Mesenchymal stem cell (in vitro differentiated cells and primary cell): ENCODE measurements around the gene ADCYAP1.

ENCODE experiments used
- DNase-seq: peaks from one replicate; pipeline ENCODE4 v3.0.0-alpha.2; 2013
- H2AFZ ChIP-seq: one replicate; pipeline ENCODE4 v1.6.1; 2013; ENCODE audit warnings: low read depth, mild to moderate bottlenecking, control low read depth, inconsistent platforms, low read length, moderate library complexity
- H2AK5ac ChIP-seq: 2 replicates; pipeline ENCODE4 v1.6.1; 2013; ENCODE audit warnings: low read length, moderate library complexity, mild to moderate bottlenecking, inconsistent platforms; ENCODE audit not compliant: severe bottlenecking
- H2BK120ac ChIP-seq: one replicate; pipeline ENCODE4 v1.6.1; 2013; ENCODE audit warnings: low read depth, mild to moderate bottlenecking, inconsistent platforms, low read length, moderate library complexity
- H2BK12ac ChIP-seq, 2 experiments: one replicate each; pipeline ENCODE4 v1.6.1; 2013; ENCODE audit warnings: inconsistent platforms in 2 of 2, low read length in 2 of 2, mild to moderate bottlenecking in 2 of 2, moderate library complexity in 2 of 2, control low read depth in 1 of 2
- H2BK15ac ChIP-seq: one replicate; pipeline ENCODE4 v1.6.1; 2013; ENCODE audit warnings: mild to moderate bottlenecking, low read depth, inconsistent platforms; ENCODE audit not compliant: poor library complexity, severe bottlenecking
- H2BK5ac ChIP-seq: 2 replicates; pipeline ENCODE4 v1.6.1; 2013; ENCODE audit warnings: low read depth, mild to moderate bottlenecking, low read length, control low read depth, inconsistent platforms; ENCODE audit not compliant: poor library complexity, severe bottlenecking
- H3K14ac ChIP-seq, 2 experiments: one replicate each; pipeline ENCODE4 v1.6.1; 2013; ENCODE audit warnings: inconsistent platforms in 2 of 2, low read length in 2 of 2, control low read depth in 1 of 2, mild to moderate bottlenecking in 1 of 2, moderate library complexity in 1 of 2
- H3K18ac ChIP-seq, 2 experiments: one replicate each; pipeline ENCODE4 v1.6.1; 2013; ENCODE audit warnings: inconsistent platforms in 2 of 2, low read length in 2 of 2, control low read depth in 1 of 2, low read depth in 1 of 2, mild to moderate bottlenecking in 1 of 2
- H3K23ac ChIP-seq, 2 experiments: one replicate each; pipeline ENCODE4 v1.6.1; 2013; ENCODE audit warnings: inconsistent platforms in 2 of 2, low read length in 2 of 2, mild to moderate bottlenecking in 2 of 2, moderate library complexity in 2 of 2, control low read depth in 1 of 2
- H3K27ac ChIP-seq: 2 replicates; pipeline ENCODE4 v1.5.1; 2013; ENCODE audit warnings: mild to moderate bottlenecking, moderate library complexity, low read length, control low read depth, inconsistent platforms; ENCODE audit not compliant: poor library complexity, severe bottlenecking
- H3K27me3 ChIP-seq, 2 experiments: 2 replicates each; pipeline versions ENCODE4 v1.6.1 to v1.7.0; 2013; ENCODE audit warnings: low read length in 2 of 2, mild to moderate bottlenecking in 2 of 2, moderate library complexity in 2 of 2, control low read depth in 1 of 2, inconsistent platforms in 1 of 2; ENCODE audit not compliant: control insufficient read depth in 1 of 2, insufficient read depth in 1 of 2
- H3K36me3 ChIP-seq, 2 experiments: 2 replicates each; pipeline versions ENCODE4 v1.6.1 to v1.7.0; 2013; ENCODE audit warnings: low read length in 2 of 2, control low read depth in 1 of 2, inconsistent platforms in 1 of 2, low read depth in 1 of 2, mild to moderate bottlenecking in 1 of 2; ENCODE audit not compliant: insufficient read depth in 2 of 2, control insufficient read depth in 1 of 2
- H3K4ac ChIP-seq, 2 experiments: one replicate each; pipeline ENCODE4 v1.6.1; 2013; ENCODE audit warnings: inconsistent platforms in 2 of 2, low read length in 2 of 2, mild to moderate bottlenecking in 2 of 2, moderate library complexity in 2 of 2, control low read depth in 1 of 2, low read depth in 1 of 2
- H3K4me1 ChIP-seq: 2 replicates; pipeline ENCODE4 v1.6.1; 2013; ENCODE audit warnings: low read depth, low read length, control low read depth; ENCODE audit not compliant: control insufficient read depth, insufficient read depth
- H3K4me2 ChIP-seq: 2 replicates; pipeline ENCODE4 v1.6.1; 2013; ENCODE audit warnings: low read length, mild to moderate bottlenecking, inconsistent platforms; ENCODE audit not compliant: poor library complexity, severe bottlenecking
- H3K4me3 ChIP-seq, 2 experiments: 2 replicates each; pipeline versions ENCODE4 v1.5.1 to v1.7.0; 2013; ENCODE audit warnings: low read length in 2 of 2, mild to moderate bottlenecking in 2 of 2, control low read depth in 1 of 2, low read depth in 1 of 2; ENCODE audit not compliant: insufficient read depth in 1 of 2
- H3K79me1 ChIP-seq: replicated peaks from 2 replicates; pipeline ENCODE4 v1.6.1; 2013; ENCODE audit warnings: mild to moderate bottlenecking, control low read depth, low read length, inconsistent platforms; ENCODE audit not compliant: poor library complexity, severe bottlenecking
- H3K9ac ChIP-seq: 2 replicates; pipeline ENCODE4 v1.7.0; 2013; ENCODE audit warnings: mild to moderate bottlenecking, low read length, moderate library complexity
- H3K9me3 ChIP-seq: 2 replicates; pipeline ENCODE4 v1.7.0; 2013; ENCODE audit warnings: mild to moderate bottlenecking, low read length; ENCODE audit not compliant: control insufficient read depth
- H4K8ac ChIP-seq: one replicate; pipeline ENCODE4 v1.6.1; 2013; ENCODE audit warnings: inconsistent platforms, mild to moderate bottlenecking, low read length, moderate library complexity
- H4K91ac ChIP-seq: one replicate; pipeline ENCODE4 v1.6.1; 2013; ENCODE audit warnings: mild to moderate bottlenecking, low read length, inconsistent platforms
- WGBS: methylation state at CpG from one replicate; pipeline ENCODE4 v1.1.7; 2013; ENCODE audit warnings: mixed read lengths; 5-methylcytosine and 5-hydroxymethylcytosine counted together

ADCYAP1 gene

DNA sequence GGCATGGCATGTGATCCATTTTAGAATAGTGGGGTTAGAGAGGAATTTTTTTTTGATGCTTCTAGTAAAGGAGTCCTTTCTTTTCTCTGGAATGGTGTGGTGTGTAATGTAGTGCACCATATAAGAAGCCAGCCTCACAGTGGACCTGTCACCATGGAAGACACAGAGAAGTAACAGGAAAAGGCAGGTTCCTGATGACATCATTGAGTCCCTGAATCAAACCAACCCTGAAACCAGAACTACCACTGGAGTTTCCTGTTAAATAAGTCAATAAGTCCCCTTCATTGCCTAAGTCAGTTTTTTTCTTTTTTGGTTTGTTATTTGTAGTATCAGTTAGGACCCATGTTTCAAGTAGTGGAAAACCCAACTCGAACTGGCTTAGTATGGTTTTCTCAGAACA lies 11.9 kb downstream of the ADCYAP1 start:
- Histone ChIP-seq H3K4me2 (no peak overlapping the region), H3K9me3 (no peaks in the 10 kb centered on the region), H3K4ac (no peak overlapping the region), H2BK120ac (no peak overlapping the region), H2BK15ac (no peak overlapping the region), H2BK5ac (no peak overlapping the region), H3K4me3 (no peak overlapping the region), H4K91ac (no peak overlapping the region), H2AFZ (no peak overlapping the region), H3K4me1 (no peaks in the 10 kb centered on the region), H3K27me3 (peaks cover 24 to 53% of the 10 kb centered on the region in 2 experiments), H3K36me3 (no peaks in the 10 kb centered on the region), H2AK5ac (no peak overlapping the region), H2BK12ac (no peak overlapping the region), H3K18ac (no peak overlapping the region), H3K9ac (no peak overlapping the region), H3K27ac (no peak overlapping the region), H3K23ac (no peak overlapping the region), H3K14ac (no peak overlapping the region), H4K8ac (no peak overlapping the region), H3K79me1 (no peaks in the 10 kb centered on the region)
- DNase-seq = no peak
- WGBS = 47% methylated on average over 1 of the region's 1 CpG

DNA sequence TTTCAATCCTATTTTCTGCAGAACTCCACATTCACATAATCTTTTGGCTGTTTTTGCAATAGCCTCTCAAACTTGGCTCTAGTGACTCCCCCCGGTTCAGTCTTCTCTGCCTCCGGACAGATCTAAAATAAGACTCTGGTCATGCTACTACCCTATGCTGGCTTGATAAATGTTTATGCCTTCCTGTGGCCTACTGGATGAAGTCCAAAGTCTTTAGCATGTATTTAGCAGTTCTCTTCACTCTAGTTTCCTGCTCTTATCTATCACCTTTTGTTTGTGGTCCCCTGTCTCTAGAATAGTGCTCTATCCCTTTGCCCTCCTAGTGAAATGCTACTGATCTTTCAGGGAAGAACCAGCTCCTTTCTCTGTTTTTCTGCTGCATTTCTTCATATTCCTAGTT lies 14.4 kb downstream of the ADCYAP1 start:
- H4K8ac ChIP-seq = no peak overlapping the region

GRCh38 chr18:923144-923866 lies 18.6 kb downstream of the ADCYAP1 start:
- Histone ChIP-seq H3K18ac (no peak overlapping the region), H3K9ac (no peak overlapping the region), H2AFZ (no peak overlapping the region), H3K4me2 (no peak overlapping the region), H4K8ac (no peak overlapping the region), H3K27ac (no peak overlapping the region), H3K4me3 (no peak overlapping the region), H2BK5ac (no peak overlapping the region), H3K14ac (no peak overlapping the region), H3K4me1 (no peaks in the 10 kb centered on the region), H3K4ac (no peak overlapping the region), H3K23ac (no peak overlapping the region), H2AK5ac (no peak overlapping the region), H3K36me3 (no peaks in the 10 kb centered on the region), H2BK15ac (no peak overlapping the region), H3K9me3 (no peaks in the 10 kb centered on the region), H3K27me3 (peaks cover 6 to 60% of the 10 kb centered on the region in 2 experiments), H2BK120ac (no peak overlapping the region), H4K91ac (no peak overlapping the region), H3K79me1 (no peaks in the 10 kb centered on the region), H2BK12ac (no peak overlapping the region)
- no peak for DNase-seq
- WGBS = 67% methylated on average over 5 of the region's 6 CpGs

More for the DNA sequence above, 14.4 kb downstream of the ADCYAP1 start:
- Histone ChIP-seq H3K79me1 (no peaks in the 10 kb centered on the region), H3K14ac (no peak overlapping the region), H3K18ac (no peak overlapping the region), H2BK15ac (no peak overlapping the region), H2BK12ac (no peak overlapping the region), H2AK5ac (no peak overlapping the region), H3K23ac (no peak overlapping the region), H3K4me2 (no peak overlapping the region), H3K27me3 (peaks cover 19 to 54% of the 10 kb centered on the region in 2 experiments), H3K4me3 (no peak overlapping the region), H3K9me3 (no peaks in the 10 kb centered on the region), H2BK120ac (no peak overlapping the region), H3K4ac (no peak overlapping the region), H3K4me1 (no peaks in the 10 kb centered on the region), H4K91ac (no peak overlapping the region), H2AFZ (no peak overlapping the region), H2BK5ac (no peak overlapping the region), H3K27ac (no peak overlapping the region), H3K9ac (no peak overlapping the region), H3K36me3 (no peaks in the 10 kb centered on the region)
- no peak for DNase-seq
- WGBS = 90% methylated on average over 2 of the region's 2 CpGs

- Histone ChIP-seq H3K4me1 (no peaks in the 10 kb centered on the region), H2BK5ac (no peak overlapping the region), H4K91ac (no peak overlapping the region), H2AK5ac (no peak overlapping the region), H3K9me3 (no peaks in the 10 kb centered on the region), H2AFZ (no peak overlapping the region), H2BK15ac (no peak overlapping the region), H3K9ac (no peak overlapping the region), H3K27ac (no peak overlapping the region), H3K27me3 (peaks cover 3 to 67% of the 10 kb centered on the region in 2 experiments), H4K8ac (no peak overlapping the region), H3K79me1 (no peaks in the 10 kb centered on the region), H3K4ac (no peak overlapping the region), H3K4me2 (no peak overlapping the region), H3K18ac (no peak overlapping the region), H2BK120ac (no peak overlapping the region), H3K14ac (no peak overlapping the region), H3K36me3 (no peaks in the 10 kb centered on the region), H3K23ac (no peak overlapping the region), H2BK12ac (no peak overlapping the region), H3K4me3 (no peak overlapping the region)
- WGBS = 67% methylated on average over 1 of the region's 1 CpG
- DNase-seq = no peak
These were observed 20.3 kb downstream of the ADCYAP1 start for GRCh38 chr18:924987-925386.
